NCI-H345 treated with DMSO at 0.1 percent for 48 hours (cell line): ENCODE measurements around the gene GK.
"Not testable (repeated sequence)": the region's sequence is repeated elsewhere in the genome, so short reads cannot be mapped to it uniquely, and the experiment has no call there.

Experiments
- DNase-seq: peaks from one replicate; lab custom pipeline; 2025; ENCODE audit not compliant: unreplicated experiment; lab: John Stamatoyannopoulos, UW

The GK gene

DNA sequence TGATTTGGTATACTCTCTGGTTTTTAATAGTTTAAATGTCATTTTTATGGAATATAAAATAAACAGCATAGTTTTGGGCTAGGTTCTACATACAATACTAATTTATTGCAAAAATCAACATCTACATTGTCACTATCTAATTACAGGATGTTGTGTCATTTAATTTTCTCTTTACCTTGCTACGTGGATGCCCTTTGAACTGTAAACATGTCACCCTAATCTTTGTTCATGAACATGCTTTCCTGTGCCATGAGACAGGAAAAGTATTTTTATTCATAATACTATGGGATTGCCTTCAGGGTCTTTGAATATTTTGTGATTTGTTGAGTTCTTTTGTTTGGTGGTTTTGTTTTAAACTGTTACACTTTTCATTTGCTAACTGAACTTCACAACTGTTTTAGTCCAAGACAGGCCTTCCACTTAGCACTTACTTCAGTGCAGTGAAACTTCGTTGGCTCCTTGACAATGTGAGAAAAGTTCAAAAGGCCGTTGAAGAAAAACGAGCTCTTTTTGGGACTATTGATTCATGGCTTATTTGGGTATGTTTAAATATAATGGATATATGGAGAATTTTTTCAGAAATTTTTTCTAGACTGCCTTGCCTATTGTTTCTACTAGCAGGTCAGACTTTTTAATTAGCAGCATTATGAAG lies 40.9 kb downstream of the GK start:
- DNase-seq, result no peak

DNA sequence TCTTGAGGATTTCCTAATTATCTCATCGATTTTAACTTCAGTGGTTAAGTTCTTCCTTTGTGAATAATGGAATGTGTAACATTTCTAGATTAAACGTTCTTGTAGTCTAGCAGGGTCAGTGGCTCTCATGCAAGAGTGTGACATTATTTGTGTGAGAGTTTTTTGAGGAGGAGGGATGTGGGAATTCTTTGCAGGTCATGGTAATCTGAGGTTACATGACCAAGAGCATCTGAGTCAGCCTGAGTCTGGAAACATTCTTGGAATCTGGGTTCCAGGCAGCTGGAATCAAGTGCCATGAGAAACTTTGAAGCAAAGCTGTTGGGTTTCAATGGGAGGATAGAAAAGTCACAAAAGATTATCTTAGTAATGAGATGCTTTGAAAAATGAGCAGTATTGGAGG lies 49.5 kb downstream of the GK start:
- DNase-seq, result no peak

DNA sequence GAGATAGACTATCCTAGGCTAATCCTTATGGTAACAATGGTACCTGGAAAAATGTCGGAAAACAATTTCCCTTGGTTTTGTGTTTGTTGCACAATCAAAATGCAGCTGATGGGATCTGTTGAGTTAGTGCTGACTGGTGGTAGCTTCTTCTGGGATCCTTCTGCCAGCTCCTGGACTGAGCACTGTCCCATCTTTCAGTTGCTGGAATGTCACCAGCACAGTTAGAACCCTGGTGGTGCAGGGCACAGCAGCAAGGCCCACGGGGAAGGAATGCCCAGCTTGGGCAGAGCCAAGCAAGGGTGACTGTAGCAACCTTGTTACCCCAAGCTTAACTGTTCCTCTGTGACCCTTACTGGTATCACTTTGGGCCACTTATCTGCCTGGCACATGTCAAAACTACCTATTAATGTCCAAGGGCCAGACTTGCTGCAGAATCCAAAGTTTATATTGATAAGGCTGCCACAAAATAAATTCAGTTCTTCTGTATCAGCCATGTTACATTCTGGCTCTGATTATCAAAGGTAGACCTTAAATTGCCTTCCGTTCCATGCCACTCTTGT lies 53.1 kb downstream of the GK start:
- no peak for DNase-seq

DNA sequence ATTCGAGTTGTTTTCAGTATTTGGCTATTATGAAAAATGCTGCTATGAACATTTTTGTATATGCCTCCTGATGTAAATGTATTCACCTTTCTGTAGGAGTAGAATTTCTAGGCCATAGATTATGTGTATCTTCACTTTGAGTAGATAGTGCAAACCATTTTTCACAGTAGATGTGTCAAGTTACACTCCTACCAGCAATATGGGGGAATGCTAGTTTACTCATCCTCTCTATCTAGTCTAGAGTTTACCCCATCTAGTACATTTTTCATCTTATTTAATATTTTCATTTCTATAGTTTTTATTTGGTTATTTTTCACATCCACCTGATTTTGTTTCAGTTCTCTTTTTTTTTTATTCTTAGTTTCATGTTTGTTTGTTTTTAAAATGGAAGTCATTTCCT lies 59.0 kb downstream of the GK start:
- DNase-seq, result no peak

DNA sequence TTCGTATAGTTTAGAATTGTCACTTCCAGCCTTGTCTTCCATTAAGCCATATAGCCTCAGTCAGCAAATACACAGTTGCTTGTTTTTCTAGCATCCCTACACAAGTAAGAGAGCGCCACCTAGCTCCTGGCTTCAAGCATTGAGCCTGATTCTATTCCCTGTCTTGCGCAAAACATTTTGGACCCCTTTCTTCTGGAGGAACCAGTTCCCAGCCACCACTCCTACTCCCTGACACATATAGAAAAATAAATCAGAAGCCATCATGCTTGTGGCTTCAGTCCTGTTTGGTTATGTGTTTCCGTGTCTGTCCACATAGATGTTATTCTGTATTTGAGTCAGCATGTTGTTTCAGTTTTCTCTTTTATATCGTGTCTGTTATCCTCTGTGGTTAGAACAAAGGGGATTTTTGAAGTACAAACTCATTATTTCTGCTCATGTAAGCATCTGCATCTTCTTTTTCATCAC lies 59.9 kb downstream of the GK start:
- DNase-seq, result no peak

DNA sequence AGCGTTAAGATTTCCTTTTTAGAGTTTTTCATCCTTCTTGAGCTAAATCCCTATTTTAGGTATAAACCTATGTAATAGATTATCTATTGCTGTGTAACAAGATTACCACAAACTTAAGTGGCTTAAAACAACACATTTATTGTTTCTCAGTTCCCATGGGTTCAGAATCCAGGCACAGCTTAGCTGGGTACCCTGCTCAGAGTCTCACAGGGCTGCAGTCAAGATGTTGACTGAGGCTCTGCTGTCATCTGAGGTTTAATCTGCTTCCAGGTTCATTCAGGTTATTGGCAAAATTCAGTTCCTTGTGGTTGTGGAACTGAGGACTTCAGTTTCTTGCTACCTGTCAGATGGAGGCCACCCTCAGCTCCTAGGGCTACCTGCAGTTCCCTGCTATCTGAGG lies 60.9 kb downstream of the GK start:
- DNase-seq, result no peak

DNA sequence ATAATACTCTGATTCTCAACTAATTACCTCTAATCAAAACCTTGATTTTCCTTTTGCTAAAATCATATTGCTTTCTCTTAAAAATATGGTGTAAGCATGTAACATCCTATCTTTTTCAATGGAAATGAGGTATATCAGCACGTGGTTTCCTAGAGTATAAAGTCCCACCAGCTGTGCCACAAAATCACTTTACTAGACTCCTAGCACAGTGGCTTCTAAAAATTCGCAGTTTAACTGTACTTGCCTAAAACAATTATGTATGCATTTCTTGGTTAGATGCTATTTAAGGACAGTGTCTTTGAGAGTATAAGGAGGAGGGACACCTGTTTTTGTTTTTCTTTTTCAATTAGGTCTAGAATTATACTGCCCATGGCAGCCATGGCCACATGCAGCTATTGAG lies 62.8 kb downstream of the GK start:
- DNase-seq, result no peak

DNA sequence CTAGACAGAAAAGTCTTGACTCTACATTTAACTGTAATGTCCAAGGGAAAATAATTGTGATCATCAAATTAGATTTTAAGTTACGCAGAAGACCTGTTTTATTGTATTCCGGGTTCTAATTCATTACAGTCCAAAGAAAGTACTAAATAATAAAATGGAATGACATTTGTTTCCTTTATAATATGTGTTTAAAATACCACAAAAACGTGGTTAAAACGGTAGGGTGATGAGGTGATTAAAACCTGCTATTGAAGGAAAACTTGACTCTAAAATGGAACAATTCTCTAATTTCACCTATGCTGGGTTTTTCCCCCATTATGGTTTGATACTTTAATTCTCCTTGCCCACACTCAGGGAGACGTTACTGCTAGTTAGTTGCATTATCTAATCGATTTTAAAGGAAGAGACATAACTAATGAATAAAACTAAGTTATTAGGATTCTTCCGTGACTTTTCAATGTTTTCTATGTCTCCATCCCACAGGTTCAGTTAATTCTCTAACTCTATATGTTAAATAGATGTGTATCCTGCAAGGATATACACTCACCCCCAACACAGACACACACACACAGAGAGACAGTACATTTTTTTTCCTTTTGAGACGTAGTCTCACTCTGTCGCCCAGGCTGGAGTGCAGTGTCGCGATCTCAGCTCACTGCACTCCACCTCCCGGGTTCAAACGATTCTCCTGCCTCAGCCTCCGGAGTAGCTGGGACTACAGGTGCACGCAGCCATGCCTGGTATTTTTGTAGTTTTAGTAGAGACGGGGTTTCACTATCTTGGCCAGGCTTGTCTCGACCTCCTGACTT lies 80.8 kb downstream of the GK start:
- DNase-seq, result no peak

DNA sequence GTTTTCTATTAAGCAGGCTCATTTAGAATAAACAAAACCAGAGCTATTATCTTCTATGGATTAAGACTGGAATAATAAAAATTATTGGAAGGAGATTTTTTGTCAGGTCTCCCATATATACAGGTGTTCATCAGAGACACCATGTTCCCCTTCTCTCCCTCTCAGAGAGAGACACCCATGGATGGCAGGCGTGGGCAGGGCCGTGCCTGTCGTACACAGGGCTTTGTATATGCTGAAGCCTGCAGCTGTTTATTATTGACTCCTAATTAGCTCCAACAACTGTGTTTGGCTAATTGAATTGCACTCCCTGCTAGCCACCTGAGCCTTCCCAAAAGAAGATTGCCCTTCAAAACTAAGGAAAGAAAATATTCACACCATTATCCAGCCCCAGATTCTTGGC lies 81.6 kb downstream of the GK start:
- no peak for DNase-seq

DNA sequence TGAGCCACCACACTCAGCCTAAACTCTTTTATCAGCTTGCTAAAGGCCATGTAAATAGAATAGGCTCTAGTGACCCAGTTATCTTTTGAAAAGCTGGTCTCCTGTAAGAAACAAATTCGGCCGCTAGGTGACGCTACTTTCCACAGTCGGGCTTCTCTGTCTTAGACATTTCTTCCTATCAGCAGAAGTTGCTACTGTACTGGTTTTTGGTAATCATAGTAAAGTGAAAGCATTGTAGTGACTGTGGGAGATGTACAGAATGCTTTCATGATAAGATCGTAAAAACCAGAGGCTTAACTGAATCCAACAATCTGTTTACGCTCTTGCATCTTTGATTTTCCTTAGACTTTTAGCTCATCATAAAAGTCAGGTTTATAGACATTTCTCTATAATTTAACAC lies 82.6 kb downstream of the GK start:
- no peak for DNase-seq

DNA sequence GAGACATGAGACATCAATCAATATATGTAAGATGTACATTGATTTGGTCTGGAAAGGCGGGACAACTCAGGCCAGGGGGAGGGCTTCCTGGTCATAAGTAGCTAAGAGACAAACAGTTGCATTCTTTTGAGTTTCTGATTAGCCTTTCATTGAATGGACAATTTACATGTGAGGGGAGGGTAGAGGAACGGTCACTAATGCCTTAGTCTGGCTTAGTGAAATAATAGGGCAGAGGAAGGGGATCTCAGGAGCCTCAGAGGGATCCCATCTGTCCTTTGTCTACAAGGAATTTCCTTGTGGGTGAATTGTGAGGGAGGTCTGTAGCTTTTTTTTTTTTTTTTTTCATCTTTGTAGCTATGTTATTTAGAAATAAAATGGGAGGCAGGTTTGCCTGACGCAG lies 88.3 kb downstream of the GK start:
- DNase-seq, result no peak

DNA sequence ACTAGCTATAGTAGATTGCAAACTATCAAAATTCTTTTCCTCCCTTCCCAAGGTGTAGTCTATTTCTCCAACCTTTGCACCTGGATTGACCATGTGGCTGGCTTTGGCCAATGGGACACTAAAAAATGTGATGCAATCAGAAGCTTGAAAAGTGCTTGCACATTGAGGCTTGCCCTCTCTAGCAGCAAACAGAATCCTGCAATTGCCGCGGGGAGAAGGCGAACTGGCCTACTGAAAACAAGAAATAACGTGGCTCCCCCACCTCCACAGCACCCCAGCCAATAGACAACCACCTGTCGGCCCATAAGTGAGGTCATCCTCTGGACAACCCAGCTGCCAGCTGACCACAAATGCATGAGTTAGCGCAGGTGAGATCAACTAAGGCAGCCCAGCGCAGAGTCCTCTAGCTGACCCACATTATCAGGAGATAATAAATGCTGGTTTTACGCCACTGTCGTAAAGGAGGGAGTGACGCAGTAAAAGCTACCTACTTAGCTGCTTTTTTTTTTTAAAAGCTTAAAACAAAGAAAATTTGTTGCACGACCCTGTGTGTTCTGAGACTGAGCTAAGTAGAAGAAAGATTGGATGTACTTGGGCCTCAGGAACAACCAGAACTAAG lies 95.2 kb downstream of the GK start:
- no peak for DNase-seq

DNA sequence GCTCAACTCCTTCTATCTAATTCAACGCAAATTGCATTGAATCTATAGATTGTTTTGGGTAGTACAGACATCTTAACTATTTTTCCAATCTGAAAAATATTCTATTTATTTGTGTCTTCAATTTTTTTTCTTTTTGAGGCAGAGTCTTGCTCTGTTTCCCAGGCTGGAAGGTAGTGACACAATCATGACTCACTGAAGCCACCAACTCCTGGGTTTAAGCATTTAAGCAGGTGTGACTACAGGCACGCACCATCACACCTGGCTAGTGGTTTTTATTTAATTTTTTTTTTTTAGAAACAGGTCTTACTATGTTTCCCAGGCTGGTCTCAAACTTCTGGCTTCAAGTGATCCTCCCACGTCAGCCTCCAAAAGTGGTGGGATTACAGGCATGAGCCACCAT lies 98.3 kb downstream of the GK start:
- DNase-seq, result no peak

DNA sequence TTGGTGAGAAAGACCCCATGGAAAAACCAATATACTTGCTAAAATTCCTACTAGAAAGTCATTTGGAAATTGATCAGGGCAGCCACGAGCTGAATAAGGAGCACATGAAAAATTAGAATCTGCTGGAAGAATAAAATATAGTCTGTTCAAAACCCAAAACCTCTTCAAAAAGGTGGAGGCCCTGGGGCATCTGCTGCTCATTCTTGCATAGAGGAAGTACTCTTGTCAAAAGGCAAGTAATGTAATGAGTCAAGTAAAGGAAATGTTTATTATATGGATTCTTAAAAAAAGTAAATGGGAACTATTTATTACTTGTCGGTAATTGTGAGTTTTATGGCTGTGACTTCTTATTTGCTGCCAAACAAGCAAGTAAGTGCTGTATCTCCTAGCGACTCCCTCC lies 109.5 kb downstream of the GK start:
- no peak for DNase-seq

DNA sequence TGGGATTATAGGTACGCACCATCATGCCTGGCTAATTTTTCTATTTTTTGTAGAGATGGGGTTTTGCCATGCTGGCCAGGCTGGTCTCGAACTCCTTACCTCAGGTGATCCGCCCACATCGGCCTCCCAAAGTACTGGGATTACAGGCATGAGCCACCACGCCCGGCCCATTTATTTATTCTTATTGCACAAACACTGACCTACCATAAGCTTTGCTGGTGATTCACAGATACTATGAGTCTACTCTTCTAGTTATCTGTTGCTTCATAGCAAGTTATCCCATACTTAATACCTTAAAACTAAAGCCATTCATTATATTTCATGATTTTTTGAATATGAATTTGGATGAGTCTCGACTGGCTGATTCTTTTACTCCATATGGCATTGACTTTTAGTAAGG lies 120.5 kb downstream of the GK start:
- DNase-seq, result not testable (repeated sequence)

DNA sequence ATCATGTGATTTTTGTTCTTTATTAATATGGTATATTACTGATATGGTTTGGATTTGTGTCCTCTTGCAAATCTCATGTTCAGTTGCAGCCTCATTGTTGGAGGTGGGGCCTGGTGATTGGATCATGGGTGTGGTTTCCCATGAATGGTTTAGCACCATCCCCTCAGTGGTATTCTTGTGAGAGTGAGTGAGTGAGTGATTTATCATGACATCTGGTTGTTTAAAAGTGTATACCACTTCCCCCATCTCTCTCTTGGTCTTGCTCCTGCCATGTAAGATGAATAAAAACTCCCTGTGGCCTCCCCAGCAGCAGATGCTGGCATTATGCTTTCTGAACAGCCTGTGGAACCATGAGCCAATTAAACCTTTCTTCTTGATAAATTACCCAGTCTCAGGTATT lies 124.4 kb downstream of the GK start:
- no peak for DNase-seq

DNA sequence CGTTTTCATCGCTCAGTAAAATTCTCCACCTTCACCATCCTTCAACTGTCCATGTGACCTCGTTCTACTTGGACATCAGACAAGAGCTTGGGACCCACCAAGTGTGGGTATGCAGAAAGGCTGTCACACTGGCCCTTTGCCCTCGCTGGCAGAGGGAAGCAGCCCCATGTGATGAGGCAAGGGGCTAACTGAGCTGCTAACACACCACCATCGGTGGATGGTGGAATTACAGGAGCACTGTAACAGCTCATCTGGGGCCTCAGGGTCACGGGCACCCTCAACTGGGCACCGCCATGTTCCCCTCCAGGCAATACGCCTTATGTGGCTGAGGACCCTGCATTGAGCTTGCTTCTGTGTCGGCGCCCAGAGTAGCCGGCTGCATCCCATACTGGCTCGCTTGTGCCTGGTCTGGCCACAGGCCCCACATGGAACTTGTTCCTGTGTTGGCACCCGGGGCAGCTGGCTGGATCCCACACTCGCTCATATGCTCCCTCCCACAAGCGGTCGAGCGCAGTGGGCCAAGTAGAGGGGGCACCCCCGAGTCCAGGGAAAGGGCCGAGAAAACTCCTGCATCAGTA lies 126.3 kb downstream of the GK start:
- no peak for DNase-seq
